H1 (cell line): ENCODE measurements around the gene CEACAM1. TPM values are rescaled to one million over a fixed set of nuclear protein-coding genes. Genes with fewer than 3 reads are reported as not detected.

ENCODE experiments used
- polyA plus RNA-seq, 7 experiments: library from polyadenylated mRNA; depleted of rRNA in 3 of 7; stranded (reverse) in 5 of 7; unstranded in 2 of 7; fragments of >200 nt in 5 of 7; fragments of 200-250 nt in 2 of 7; gene quantifications; 1 replicate in 5 of 7; 2 replicates in 1 of 7; 4 replicates in 1 of 7; pipeline versions ENCODE4 v1.2.1 to v1.2.3, GENCODE V29; 2011 to 2013; ENCODE audit warnings: missing spikeins in 2 of 7, mixed read lengths in 2 of 7
- total RNA-seq: library from RNA; stranded (reverse); fragmentation: NEBNext Ultra II Directional; extraction: Animal tissue kit (Norgen Biotek cat#: 25700); gene quantifications from 2 replicates; pipeline ENCODE4 v1.2.1, GENCODE V29; 2021
- TF ChIP-seq, protein P1 (sequence below): IDR thresholded peaks from 2 replicates; pipeline ENCODE4 v1.6.1; 2012; ENCODE audit warnings: inconsistent platforms
- TF ChIP-seq, protein P2 (sequence below): IDR thresholded peaks from 2 replicates; pipeline ENCODE4 v1.6.1; 2012; ENCODE audit warnings: inconsistent platforms

The CEACAM1 gene
- total and polyA plus RNA-seq, 2 of the 8 experiments (the other 6 are each of a cell fraction or from before 2014, with no cell fraction given) = 1.8 to 3.6 TPM

- TF ChIP-seq, protein P1, sequence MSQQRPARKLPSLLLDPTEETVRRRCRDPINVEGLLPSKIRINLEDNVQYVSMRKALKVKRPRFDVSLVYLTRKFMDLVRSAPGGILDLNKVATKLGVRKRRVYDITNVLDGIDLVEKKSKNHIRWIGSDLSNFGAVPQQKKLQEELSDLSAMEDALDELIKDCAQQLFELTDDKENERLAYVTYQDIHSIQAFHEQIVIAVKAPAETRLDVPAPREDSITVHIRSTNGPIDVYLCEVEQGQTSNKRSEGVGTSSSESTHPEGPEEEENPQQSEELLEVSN = no peak
- TF ChIP-seq, protein P2, sequence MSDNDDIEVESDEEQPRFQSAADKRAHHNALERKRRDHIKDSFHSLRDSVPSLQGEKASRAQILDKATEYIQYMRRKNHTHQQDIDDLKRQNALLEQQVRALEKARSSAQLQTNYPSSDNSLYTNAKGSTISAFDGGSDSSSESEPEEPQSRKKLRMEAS = no peak
Observed at GRCh38 chr19:42547929-42548328, 19.6 kb upstream of the CEACAM1 start (continued).
